Cerebellar nuclear complex (tissue), 1 donor: ENCODE data around the gene DYRK3.
A peak's percentile ranks its signal among the peaks of the same experiment; 100 is the strongest.

Experiments used
- DNase-seq, 2 experiments: peaks; one replicate each; lab custom pipeline; 2025; lab: John Stamatoyannopoulos, UW

DYRK3 gene

DNA sequence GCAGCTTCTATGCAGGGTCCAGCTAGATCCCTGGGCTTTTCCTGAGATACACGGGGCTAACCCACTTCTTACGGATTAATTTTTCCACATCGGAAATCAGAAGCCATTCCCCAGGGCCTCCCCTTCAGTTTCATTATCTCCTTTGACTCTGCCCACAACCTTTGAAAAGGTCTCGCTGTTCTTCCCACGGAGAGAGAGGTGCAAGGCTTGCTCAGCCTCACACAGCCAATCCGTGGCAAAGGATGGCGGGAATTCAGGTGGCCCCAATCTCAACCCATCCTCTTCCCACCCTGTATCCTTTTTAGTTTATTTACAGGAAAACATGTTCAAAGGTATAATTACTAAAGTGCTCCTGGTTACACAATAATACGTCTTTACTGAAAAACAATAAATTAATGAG lies 48.7 kb downstream of the DYRK3 start:
- DNase-seq: no peak

DNA sequence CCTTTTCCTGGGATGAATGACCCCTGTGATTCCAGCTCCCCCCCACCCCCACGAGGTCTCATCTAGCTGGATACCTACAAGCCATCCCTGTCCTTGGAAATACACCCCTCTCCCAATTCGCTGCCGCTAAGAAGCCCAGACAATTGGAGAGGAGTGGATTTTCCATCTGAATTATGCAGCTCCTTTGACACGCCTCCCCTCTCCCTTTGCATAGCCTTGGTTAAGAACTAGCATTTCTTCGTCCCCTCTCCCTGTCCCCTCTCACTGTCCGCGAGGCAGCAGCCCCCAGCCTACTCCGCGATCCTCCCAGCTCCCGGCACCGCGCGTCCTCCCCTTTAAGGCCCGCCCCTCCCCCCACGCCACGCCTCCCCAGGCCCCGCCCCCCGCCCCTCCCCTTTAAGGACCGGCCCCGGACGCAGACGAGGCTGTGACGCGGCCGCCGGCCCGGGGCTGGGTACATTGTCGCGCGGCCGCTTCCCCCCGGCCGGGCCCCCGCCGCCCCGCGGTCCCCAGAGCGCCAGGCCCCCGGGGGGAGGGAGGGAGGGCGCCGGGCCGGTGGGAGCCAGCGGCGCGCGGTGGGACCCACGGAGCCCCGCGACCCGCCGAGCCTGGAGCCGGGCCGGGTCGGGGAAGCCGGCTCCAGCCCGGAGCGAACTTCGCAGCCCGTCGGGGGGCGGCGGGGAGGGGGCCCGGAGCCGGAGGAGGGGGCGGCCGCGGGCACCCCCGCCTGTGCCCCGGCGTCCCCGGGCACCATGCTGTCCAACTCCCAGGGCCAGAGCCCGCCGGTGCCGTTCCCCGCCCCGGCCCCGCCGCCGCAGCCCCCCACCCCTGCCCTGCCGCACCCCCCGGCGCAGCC lies 49.4 kb downstream of the DYRK3 start, which contains the start of gene MAPKAPK2:
Gene MAPKAPK2 (plus strand): TSS at position 428 of the 856 bp plus-strand sequence. CDS start 325 bp downstream, at position 753.
- peak in 1 of 2 experiments; percentile 12 for DNase-seq

- DNase-seq: no peak
These were observed 50.0 kb downstream of the DYRK3 start for GRCh38 chr1:206685334-206685768.

- no peak for DNase-seq
These were observed 50.6 kb downstream of the DYRK3 start for GRCh38 chr1:206685769-206686477.

DNA sequence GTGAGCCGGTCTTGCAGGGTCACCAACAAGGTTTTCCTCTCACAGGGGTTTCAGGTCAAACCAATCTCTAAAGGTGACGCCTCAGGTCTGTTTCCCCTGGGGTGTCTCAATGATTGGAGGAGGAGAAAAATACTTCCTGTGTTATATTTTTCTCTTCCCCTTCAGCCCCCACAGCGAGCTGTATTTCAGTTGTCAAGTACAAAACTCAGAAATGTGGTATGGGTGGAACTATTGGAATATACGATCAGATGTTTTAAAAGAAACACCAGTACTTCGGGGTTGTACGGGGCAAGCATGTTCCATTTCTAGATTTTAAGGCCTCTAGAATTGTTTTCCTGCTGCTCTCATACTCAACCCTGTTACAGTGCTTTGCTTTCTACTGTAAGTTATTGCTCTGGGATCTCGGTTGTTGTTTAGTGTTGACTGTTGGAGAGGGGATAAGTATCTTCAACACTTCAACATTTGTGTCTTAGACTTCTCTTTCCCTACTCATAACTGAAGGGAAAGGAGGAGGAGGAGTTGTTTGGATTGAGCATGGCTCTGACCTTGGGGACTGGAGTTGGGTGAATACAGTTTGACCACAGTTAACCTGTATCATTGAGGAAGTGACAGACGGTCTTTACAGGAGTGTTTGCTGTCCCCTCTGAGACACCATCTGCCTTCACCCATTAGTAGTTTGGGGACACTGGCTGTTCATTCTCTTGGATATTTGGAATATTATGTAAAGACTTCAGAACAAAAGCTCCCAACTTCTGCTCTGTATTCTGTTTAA lies 51.3 kb downstream of the DYRK3 start:
- DNase-seq: no peak

DNA sequence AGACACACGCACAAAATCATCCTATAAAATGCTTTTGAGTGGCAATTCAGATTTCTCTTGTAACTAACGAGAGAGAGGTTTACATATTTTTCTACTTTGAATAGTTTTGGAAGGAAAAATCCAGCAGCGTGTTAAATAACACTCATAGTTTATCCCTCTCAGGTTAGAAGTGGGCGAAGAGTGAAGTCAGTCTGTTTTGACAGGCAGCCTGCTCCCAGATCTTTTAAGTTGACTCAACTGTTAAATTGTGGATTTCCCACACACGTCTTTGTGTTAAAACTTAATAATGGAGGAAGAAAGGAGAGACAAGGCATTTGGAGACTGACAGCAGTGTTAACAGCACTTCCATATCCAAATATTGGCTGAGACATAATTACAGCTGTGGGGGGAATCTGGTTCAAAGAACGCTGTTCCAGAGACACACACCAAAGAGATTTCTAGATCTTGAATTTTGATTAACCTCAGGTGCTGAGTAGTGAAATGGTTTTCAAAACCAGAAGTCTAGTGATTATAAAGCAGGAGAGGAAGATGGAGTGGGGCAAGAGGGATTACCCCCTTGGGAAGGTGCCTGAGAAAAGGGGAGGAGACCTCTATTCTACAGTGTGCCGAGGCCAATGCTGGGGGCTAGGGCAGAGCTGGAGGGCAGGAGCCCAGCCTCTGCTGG lies 52.0 kb downstream of the DYRK3 start:
- DNase-seq: no peak

GRCh38 chr1:206687915-206688442 lies 52.6 kb downstream of the DYRK3 start:
- DNase-seq: no peak

DNA sequence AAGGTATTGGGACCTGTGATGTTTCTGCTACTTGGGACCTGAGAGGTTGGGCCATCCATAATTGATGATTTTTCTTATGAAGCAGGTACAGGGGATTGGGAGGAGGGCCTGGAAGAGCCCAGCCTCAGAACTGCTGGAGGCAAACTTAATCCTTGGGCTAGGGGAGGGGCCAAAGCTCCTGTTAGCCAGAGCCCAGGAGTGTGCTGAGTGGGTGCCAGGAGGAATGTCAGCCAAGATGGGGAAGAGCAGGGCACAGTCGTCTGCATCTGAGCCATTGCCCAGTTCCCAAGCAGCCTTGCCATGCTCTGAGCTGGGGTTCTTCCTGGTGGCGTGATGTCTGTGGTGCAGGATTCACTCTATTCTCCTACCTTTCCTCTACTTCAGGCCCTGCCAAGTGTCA lies 55.2 kb downstream of the DYRK3 start:
- peak in 1 of 2 experiments; percentile 24 for DNase-seq

GRCh38 chr1:206691604-206692003 lies 56.3 kb downstream of the DYRK3 start:
- no peak for DNase-seq

DNA sequence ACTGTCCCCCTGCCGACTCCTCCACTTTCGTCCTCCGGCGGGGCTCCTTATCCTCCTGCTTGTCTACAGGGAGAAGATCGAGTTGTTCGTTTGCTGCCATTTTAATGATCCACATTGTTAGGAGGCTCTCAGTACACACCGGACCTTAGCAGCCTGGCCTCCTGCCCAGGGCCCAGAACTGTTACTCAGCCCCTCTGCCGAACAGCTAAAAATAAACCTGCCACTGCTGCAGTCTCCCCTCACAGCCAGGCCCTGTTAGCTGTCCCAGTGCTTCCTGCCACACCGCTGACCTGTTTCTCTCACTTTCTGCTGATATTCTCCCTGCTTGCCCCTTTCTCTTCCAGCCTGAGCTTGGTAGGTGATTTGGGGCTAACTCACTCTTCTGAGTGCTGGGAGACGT lies 57.7 kb downstream of the DYRK3 start:
- peak; percentile 29 to 30 for DNase-seq

- DNase-seq: no peak
These were observed 58.3 kb downstream of the DYRK3 start for GRCh38 chr1:206693592-206693991.

DNA sequence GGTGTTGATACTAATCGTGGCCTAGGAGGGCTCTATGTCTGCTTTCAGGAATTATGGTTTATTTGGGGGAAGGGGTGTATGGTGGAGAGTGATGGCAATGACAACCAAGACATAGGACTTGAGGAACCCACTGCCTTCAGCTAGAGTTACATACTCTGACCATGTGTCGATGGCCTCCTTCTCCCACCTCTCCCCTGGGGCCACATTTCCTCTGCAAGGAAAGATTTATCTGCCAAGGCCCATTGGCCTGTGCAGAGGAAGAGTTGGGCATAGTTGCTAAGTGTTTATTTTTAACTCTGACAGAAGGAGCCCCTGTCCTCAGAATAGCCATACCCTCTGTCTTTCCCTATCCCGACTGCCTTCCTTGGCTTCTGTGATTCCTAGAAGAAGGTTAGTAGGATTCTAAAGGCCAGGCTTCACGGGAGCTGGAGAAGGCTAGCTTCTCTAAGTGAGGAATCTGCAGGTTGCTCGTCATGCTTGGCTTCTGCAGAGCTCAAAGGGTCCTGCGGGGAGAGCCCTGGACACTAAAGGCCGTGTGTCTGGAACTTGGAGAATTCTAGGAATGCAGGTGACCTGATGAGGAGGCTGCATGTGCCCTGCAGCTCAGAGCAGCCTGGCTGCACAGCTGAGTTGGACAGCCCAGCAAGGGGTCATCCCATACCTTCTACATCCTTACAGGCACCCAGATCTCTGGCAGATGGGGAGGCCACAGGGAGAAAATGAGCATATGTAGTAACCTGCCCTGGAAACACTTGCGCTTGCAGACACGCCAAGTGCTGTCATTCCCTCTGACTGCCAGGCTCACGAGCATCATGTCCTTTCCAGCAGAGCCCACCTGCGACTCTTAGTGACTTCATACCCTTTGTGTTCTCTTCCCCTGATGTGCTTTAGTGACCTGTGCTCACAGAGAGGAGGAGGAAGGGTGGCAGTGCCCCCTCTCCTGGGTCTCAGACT lies 59.1 kb downstream of the DYRK3 start:
- DNase-seq: no peak

DNA sequence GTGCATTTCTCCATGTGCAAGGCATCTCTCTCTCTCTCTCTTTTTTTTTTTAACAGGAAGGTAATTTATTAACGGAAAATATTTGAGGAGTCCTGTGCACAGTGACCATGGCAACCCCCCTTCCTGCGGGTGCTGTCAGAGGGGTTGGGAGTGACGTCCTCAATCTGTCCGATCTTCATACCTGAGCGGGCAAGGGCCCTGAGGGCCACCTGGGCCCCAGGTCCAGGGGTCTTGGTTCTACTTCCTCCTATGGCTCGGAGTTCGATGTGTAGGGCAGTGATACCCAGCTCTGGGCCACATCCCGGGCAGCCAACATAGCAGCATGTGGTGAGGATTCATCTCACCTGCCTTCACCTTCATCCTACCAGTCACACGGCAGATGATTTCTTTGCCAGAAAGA lies 60.4 kb downstream of the DYRK3 start:
- no peak for DNase-seq

DNA sequence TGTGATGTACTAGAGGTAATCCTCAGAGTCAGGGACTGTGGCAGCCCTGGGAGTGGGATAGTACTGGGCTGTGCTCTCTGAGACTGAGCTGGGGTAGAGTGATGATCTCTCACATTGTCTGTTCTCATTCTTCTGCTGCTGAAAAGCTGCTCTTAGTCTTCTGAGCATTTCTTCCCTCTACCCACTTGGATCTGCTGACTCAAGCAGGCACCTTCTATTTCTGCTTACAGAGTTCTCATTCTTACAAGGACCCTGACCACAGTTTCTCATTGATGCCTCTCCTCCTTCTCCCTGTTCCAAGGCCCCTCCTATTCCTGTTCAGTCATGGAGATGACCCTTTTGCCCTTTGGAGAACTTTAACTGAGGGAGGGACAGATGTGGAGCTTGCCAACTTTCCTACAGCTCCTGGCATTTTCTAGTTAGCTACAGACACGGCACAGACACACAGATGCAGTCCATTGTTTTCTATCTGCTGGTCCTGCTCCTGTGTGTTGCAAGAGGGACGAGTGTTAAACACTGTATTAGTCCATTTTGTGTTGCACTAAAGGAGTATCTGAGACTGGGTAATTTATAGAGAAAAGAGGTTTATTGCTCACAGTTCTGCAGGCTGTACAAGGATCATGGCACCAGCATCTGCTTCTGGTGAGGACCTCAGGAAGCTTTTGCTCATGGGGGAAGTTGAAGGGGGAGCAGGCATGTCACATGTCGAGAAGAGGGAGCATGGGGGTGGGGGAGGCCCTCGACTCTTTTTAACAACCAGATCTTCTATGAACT lies 61.7 kb downstream of the DYRK3 start:
- DNase-seq: no peak

GRCh38 chr1:206698011-206698410 lies 62.7 kb downstream of the DYRK3 start:
- peak in 1 of 2 experiments; percentile 20 for DNase-seq
